Suppressor macrophage treated with lipopolysaccharide for 4 hours (primary cell): ENCODE measurements around the gene TRH.

Source experiments
- DNase-seq: peaks from one replicate; pipeline ENCODE4 v3.0.0-alpha.2; 2020

Gene TRH

GRCh38 chr3:129974564-129974832, at the start of gene TRH:
Gene TRH (plus strand): TSS chr3:129974720. CDS start chr3:129975817, 1,097 bp downstream.
- no peak for DNase-seq

- DNase-seq, result no peak
Observed at GRCh38 chr3:129927072-129927471, 47.4 kb upstream of the TRH start.

- no peak for DNase-seq
Observed at GRCh38 chr3:129929383-129929782, 45.1 kb upstream of the TRH start.

GRCh38 chr3:129933471-129933870, 41.0 kb upstream of the TRH start:
- DNase-seq, result no peak

GRCh38 chr3:129934234-129935123, 40.0 kb upstream of the TRH start:
- DNase-seq, result peak; percentile 40

- peak; percentile 68 for DNase-seq
Observed at GRCh38 chr3:129936757-129937156, 37.8 kb upstream of the TRH start.

- DNase-seq, result no peak
Observed at GRCh38 chr3:129937717-129938116, 36.8 kb upstream of the TRH start.

- DNase-seq, result no peak
Observed at GRCh38 chr3:129938140-129938930, 36.2 kb upstream of the TRH start.

GRCh38 chr3:129940086-129940485, 34.4 kb upstream of the TRH start:
- no peak for DNase-seq

GRCh38 chr3:129942296-129942695, 32.2 kb upstream of the TRH start:
- peak; percentile 80 for DNase-seq

- DNase-seq, result no peak
Observed at GRCh38 chr3:129943020-129943419, 31.5 kb upstream of the TRH start.

GRCh38 chr3:129944709-129945108, 29.8 kb upstream of the TRH start:
- DNase-seq, result no peak

- no peak for DNase-seq
Observed at GRCh38 chr3:129947538-129948240, 26.8 kb upstream of the TRH start.

GRCh38 chr3:129950318-129951046, 24.0 kb upstream of the TRH start:
- peak; percentile 62 for DNase-seq

- no peak for DNase-seq
Observed at GRCh38 chr3:129952556-129953355, 21.8 kb upstream of the TRH start.

GRCh38 chr3:129953621-129954020, 20.9 kb upstream of the TRH start:
- DNase-seq, result no peak

GRCh38 chr3:129954514-129954913, 20.0 kb upstream of the TRH start:
- peak; percentile 30 for DNase-seq

- DNase-seq, result no peak
Observed at GRCh38 chr3:129956936-129957335, 17.6 kb upstream of the TRH start.

- DNase-seq, result peak; percentile 74
Observed at GRCh38 chr3:129958755-129959154, 15.8 kb upstream of the TRH start.

- DNase-seq, result peak; percentile 27
Observed at GRCh38 chr3:129961141-129961541, 13.4 kb upstream of the TRH start.

GRCh38 chr3:129962600-129962999, 11.9 kb upstream of the TRH start:
- DNase-seq, result no peak

- no peak for DNase-seq
Observed at GRCh38 chr3:129965937-129966336, 8.6 kb upstream of the TRH start.
